SK-N-SH treated with all-trans-retinoic acid at 6 μM for 48 hours (cell line): ENCODE data around the gene LILRB4.

Source experiments
- ATAC-seq: fragments of 200-7000 bp; cut with Tn5 transposase; 3 replicates; pipeline ENCODE4 v1.9.1; 2020; ENCODE audit warnings: mild to moderate bottlenecking, moderate library complexity
- ARNTL ChIP-seq: fragments of 450-650 bp; formaldehyde crosslinking; IDR thresholded peaks from 2 replicates; pipeline ENCODE4 v1.5.0; 2020; ENCODE audit warnings: low read depth, mild to moderate bottlenecking, moderate library complexity, borderline replicate concordance
- BACH2 ChIP-seq: fragments of 250-450 bp; sonication (Bioruptor Pico); IDR thresholded peaks from 2 replicates; pipeline ENCODE4 v1.9.0; 2021; ENCODE audit warnings: mild to moderate bottlenecking, borderline replicate concordance
- CSDC2 ChIP-seq: fragments of 250-450 bp; sonication (Bioruptor Pico); IDR thresholded peaks from 2 replicates; pipeline ENCODE4 v1.5.0; 2020; ENCODE audit warnings: mild to moderate bottlenecking, moderate library complexity
- ESRRG ChIP-seq: fragments of 250-450 bp; sonication (Bioruptor Pico); IDR thresholded peaks from 2 replicates; pipeline ENCODE4 v1.6.1; 2021; ENCODE audit warnings: mild to moderate bottlenecking
- GLIS3 ChIP-seq: fragments of 250-450 bp; sonication (Bioruptor Pico); IDR thresholded peaks from 2 replicates; pipeline ENCODE4 v1.5.0; 2020; ENCODE audit warnings: mild to moderate bottlenecking, moderate library complexity
- ISL1 ChIP-seq: fragments of 250-450 bp; sonication (Bioruptor Pico); IDR thresholded peaks from 2 replicates; pipeline ENCODE4 v2.1.2; 2022; ENCODE audit warnings: mild to moderate bottlenecking, moderate library complexity
- OSR1 ChIP-seq: fragments of 250-450 bp; sonication (Bioruptor Pico); IDR thresholded peaks from 2 replicates; pipeline ENCODE4 v1.8.0; 2022; ENCODE audit warnings: moderate library complexity, mild to moderate bottlenecking, inconsistent platforms
- RARB ChIP-seq: fragments of 250-450 bp; sonication (Bioruptor Pico); IDR thresholded peaks from 2 replicates; pipeline ENCODE4 v1.8.0; 2021; ENCODE audit warnings: mild to moderate bottlenecking, moderate library complexity
- SNAI2 ChIP-seq: fragments of 250-450 bp; sonication (Bioruptor Pico); IDR thresholded peaks from 2 replicates; pipeline ENCODE4 v1.5.0; 2020; ENCODE audit warnings: mild to moderate bottlenecking, moderate library complexity
- TOX ChIP-seq: fragments of 250-450 bp; sonication (Bioruptor Pico); IDR thresholded peaks from 2 replicates; pipeline ENCODE4 v1.8.0; 2021; ENCODE audit warnings: mild to moderate bottlenecking, moderate library complexity, borderline replicate concordance
- ZC3H10 ChIP-seq: fragments of 250-450 bp; sonication (Bioruptor Pico); IDR thresholded peaks from 2 replicates; pipeline ENCODE4 v1.5.1; 2021; ENCODE audit warnings: mild to moderate bottlenecking, moderate library complexity
- ZFP3 ChIP-seq: fragments of 250-450 bp; sonication (Bioruptor Pico); IDR thresholded peaks from 2 replicates; pipeline ENCODE4 v1.5.0; 2020; ENCODE audit warnings: mild to moderate bottlenecking, moderate library complexity
- ZFP30 ChIP-seq: fragments of 450-650 bp; formaldehyde crosslinking; IDR thresholded peaks from 2 replicates; pipeline ENCODE4 v1.5.0; 2022; ENCODE audit warnings: mild to moderate bottlenecking, moderate library complexity
- ZNF565 ChIP-seq: fragments of 450-650 bp; formaldehyde crosslinking; conservative IDR thresholded peaks from 2 replicates; pipeline ENCODE4 v1.5.0; 2020; ENCODE audit warnings: low read depth, mild to moderate bottlenecking, moderate library complexity
- ZNF8 ChIP-seq: fragments of 450-650 bp; formaldehyde crosslinking; IDR thresholded peaks from 2 replicates; pipeline ENCODE4 v1.5.0; 2020; ENCODE audit warnings: mild to moderate bottlenecking, moderate library complexity
- TF ChIP-seq, protein P1 (sequence below): fragments of 250-450 bp; sonication (Bioruptor Pico); IDR thresholded peaks from 2 replicates; pipeline ENCODE4 v1.5.1; 2021; ENCODE audit warnings: mild to moderate bottlenecking, moderate library complexity
- TF ChIP-seq, protein P2 (sequence below): fragments of 250-450 bp; sonication (Bioruptor Pico); IDR thresholded peaks from 2 replicates; pipeline ENCODE4 v1.8.0; 2020; ENCODE audit warnings: mild to moderate bottlenecking, moderate library complexity, borderline replicate concordance
- TF ChIP-seq, protein P3 (sequence below): fragments of 250-450 bp; sonication (Bioruptor Pico); IDR thresholded peaks from 2 replicates; pipeline ENCODE4 v1.8.0; 2021; ENCODE audit warnings: low read depth, mild to moderate bottlenecking, moderate library complexity, borderline replicate concordance
- TF ChIP-seq, protein P4 (sequence below): fragments of 250-450 bp; sonication (Bioruptor Pico); IDR thresholded peaks from 2 replicates; pipeline ENCODE4 v1.5.1; 2020; ENCODE audit warnings: low read depth, mild to moderate bottlenecking, moderate library complexity
- TF ChIP-seq, protein P5 (sequence below): fragments of 250-450 bp; sonication (Bioruptor Pico); IDR thresholded peaks from 2 replicates; pipeline ENCODE4 v1.5.0; 2020; ENCODE audit warnings: mild to moderate bottlenecking, moderate library complexity

The LILRB4 gene

DNA sequence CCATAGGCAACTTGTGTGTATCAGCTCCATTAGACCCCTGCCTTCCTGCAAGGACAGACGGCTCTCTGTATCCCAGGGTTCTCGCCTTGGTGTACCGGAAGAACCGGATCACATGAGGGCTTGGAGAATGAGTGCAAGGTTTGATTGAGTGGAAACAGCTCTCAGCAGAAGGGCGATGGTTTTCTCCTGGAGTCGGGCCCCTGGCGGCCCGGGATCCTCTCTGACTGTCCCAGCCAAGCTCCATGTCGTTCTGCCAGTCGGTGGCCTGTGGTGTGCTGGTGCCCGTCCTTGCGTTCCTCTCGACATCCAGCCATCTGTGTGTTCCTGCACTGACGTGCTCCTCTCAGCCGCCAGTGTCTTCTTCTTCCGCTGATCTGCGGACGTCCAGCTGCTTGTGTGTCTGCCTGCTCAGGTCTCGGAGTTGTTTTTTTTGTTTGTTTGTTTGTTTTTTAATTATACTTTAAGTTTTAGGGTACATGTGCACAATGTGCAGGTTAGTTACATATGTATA lies 16.4 kb upstream of the LILRB4 start:
- ATAC-seq: no peak
- no peak for TF ChIP-seq CSDC2 (CRISPR knock-in tag)
- TF ChIP-seq, protein P1, sequence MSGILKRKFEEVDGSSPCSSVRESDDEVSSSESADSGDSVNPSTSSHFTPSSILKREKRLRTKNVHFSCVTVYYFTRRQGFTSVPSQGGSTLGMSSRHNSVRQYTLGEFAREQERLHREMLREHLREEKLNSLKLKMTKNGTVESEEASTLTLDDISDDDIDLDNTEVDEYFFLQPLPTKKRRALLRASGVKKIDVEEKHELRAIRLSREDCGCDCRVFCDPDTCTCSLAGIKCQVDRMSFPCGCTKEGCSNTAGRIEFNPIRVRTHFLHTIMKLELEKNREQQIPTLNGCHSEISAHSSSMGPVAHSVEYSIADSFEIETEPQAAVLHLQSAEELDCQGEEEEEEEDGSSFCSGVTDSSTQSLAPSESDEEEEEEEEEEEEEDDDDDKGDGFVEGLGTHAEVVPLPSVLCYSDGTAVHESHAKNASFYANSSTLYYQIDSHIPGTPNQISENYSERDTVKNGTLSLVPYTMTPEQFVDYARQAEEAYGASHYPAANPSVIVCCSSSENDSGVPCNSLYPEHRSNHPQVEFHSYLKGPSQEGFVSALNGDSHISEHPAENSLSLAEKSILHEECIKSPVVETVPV (CRISPR knock-in tag): no peak
- no peak for TF ChIP-seq ZNF8 (CRISPR knock-in tag)
- TF ChIP-seq TOX (CRISPR knock-in tag): no peak
- TF ChIP-seq ZNF565 (CRISPR knock-in tag): no peak
- no peak for TF ChIP-seq GLIS3
- no peak for TF ChIP-seq OSR1
- TF ChIP-seq ZC3H10: no peak
- TF ChIP-seq ARNTL (CRISPR knock-in tag): no peak
- no peak for TF ChIP-seq BACH2 (CRISPR knock-in tag)
- TF ChIP-seq ISL1 (CRISPR knock-in tag): no peak
- TF ChIP-seq, protein P2, sequence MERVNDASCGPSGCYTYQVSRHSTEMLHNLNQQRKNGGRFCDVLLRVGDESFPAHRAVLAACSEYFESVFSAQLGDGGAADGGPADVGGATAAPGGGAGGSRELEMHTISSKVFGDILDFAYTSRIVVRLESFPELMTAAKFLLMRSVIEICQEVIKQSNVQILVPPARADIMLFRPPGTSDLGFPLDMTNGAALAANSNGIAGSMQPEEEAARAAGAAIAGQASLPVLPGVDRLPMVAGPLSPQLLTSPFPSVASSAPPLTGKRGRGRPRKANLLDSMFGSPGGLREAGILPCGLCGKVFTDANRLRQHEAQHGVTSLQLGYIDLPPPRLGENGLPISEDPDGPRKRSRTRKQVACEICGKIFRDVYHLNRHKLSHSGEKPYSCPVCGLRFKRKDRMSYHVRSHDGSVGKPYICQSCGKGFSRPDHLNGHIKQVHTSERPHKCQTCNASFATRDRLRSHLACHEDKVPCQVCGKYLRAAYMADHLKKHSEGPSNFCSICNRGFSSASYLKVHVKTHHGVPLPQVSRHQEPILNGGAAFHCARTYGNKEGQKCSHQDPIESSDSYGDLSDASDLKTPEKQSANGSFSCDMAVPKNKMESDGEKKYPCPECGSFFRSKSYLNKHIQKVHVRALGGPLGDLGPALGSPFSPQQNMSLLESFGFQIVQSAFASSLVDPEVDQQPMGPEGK (CRISPR knock-in tag): no peak
- TF ChIP-seq, protein P3, sequence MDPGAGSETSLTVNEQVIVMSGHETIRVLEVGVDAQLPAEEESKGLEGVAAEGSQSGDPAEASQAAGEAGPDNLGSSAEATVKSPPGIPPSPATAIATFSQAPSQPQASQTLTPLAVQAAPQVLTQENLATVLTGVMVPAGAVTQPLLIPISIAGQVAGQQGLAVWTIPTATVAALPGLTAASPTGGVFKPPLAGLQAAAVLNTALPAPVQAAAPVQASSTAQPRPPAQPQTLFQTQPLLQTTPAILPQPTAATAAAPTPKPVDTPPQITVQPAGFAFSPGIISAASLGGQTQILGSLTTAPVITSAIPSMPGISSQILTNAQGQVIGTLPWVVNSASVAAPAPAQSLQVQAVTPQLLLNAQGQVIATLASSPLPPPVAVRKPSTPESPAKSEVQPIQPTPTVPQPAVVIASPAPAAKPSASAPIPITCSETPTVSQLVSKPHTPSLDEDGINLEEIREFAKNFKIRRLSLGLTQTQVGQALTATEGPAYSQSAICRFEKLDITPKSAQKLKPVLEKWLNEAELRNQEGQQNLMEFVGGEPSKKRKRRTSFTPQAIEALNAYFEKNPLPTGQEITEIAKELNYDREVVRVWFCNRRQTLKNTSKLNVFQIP: no peak
- TF ChIP-seq RARB (CRISPR knock-in tag): no peak
- TF ChIP-seq, protein P4, sequence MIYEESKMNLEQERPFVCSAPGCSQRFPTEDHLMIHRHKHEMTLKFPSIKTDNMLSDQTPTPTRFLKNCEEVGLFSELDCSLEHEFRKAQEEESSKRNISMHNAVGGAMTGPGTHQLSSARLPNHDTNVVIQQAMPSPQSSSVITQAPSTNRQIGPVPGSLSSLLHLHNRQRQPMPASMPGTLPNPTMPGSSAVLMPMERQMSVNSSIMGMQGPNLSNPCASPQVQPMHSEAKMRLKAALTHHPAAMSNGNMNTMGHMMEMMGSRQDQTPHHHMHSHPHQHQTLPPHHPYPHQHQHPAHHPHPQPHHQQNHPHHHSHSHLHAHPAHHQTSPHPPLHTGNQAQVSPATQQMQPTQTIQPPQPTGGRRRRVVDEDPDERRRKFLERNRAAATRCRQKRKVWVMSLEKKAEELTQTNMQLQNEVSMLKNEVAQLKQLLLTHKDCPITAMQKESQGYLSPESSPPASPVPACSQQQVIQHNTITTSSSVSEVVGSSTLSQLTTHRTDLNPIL (CRISPR knock-in tag): no peak
- no peak for TF ChIP-seq ESRRG (CRISPR knock-in tag)
- TF ChIP-seq ZFP3 (CRISPR knock-in tag): no peak

DNA sequence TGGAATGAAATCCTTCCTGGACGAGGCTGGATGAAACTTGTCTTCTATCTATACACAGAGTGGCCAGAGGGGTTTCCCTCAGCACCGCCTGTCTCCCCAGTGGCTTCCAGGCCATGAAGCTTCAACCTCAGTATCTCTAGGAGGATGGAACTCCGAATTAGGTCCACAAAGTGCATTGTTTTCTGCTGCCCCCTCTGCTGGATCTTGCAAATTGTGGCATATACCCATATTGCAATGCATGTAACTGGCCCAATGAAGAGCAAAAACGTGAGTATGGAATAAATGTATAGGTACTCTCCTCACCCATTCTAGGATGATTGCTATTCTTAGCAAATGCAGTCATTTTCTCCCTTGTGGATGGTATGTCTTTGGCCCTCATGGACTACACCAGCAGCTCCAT lies 14.7 kb upstream of the LILRB4 start:
- TF ChIP-seq CSDC2 (CRISPR knock-in tag): no peak
- TF ChIP-seq ZNF565 (CRISPR knock-in tag): no peak
- TF ChIP-seq ZFP3 (CRISPR knock-in tag): no peak
- no peak for TF ChIP-seq GLIS3
- no peak for TF ChIP-seq ZNF8 (CRISPR knock-in tag)
- TF ChIP-seq, protein P3: no peak
- TF ChIP-seq, protein P2 (CRISPR knock-in tag): no peak
- TF ChIP-seq ARNTL (CRISPR knock-in tag): no peak
- no peak for ATAC-seq

DNA sequence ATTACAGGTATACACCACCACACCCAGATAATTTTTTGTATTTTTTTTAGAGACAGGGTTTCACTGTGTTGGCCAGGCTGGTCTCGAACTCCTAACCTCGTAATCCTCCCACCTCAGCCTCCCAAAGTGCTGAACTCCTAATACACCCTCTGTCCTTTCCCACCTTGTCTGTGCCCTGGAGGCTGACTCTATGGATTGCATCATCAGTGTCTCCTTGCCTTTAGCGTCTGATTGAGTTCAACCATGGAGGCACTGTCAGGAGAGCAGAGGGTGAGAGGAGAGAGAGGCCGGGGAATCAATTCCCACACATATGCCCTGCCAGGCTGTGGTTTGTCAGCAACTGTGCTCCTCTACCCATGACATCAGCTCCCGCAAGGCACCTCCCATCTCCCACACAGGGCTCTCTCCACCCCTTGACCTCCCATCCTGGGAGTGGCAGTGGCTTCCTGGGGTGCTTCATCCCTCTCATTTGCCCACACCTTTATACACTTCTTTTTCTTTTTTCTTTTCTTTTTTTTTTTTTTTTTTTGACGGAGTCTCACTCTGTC lies 12.6 kb upstream of the LILRB4 start:
- no peak for ATAC-seq
- TF ChIP-seq, protein P1 (CRISPR knock-in tag): no peak
- no peak for TF ChIP-seq ZFP3 (CRISPR knock-in tag)
- TF ChIP-seq TOX (CRISPR knock-in tag): no peak
- no peak for TF ChIP-seq CSDC2 (CRISPR knock-in tag)
- no peak for TF ChIP-seq GLIS3
- no peak for TF ChIP-seq ZC3H10
- TF ChIP-seq, protein P5, sequence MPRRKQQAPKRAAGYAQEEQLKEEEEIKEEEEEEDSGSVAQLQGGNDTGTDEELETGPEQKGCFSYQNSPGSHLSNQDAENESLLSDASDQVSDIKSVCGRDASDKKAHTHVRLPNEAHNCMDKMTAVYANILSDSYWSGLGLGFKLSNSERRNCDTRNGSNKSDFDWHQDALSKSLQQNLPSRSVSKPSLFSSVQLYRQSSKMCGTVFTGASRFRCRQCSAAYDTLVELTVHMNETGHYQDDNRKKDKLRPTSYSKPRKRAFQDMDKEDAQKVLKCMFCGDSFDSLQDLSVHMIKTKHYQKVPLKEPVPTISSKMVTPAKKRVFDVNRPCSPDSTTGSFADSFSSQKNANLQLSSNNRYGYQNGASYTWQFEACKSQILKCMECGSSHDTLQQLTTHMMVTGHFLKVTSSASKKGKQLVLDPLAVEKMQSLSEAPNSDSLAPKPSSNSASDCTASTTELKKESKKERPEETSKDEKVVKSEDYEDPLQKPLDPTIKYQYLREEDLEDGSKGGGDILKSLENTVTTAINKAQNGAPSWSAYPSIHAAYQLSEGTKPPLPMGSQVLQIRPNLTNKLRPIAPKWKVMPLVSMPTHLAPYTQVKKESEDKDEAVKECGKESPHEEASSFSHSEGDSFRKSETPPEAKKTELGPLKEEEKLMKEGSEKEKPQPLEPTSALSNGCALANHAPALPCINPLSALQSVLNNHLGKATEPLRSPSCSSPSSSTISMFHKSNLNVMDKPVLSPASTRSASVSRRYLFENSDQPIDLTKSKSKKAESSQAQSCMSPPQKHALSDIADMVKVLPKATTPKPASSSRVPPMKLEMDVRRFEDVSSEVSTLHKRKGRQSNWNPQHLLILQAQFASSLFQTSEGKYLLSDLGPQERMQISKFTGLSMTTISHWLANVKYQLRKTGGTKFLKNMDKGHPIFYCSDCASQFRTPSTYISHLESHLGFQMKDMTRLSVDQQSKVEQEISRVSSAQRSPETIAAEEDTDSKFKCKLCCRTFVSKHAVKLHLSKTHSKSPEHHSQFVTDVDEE (CRISPR knock-in tag): no peak
- no peak for TF ChIP-seq SNAI2
- no peak for TF ChIP-seq ZFP30 (CRISPR knock-in tag)
